ENCODE measurements around the gene ZNF718. TPM values are rescaled to one million over a fixed set of nuclear protein-coding genes. Genes with fewer than 3 reads are reported as not detected.

ZNF718 gene
- total RNA-seq, 2 experiments from 2014 or later, result 7.4 to 7.5 TPM

DNA sequence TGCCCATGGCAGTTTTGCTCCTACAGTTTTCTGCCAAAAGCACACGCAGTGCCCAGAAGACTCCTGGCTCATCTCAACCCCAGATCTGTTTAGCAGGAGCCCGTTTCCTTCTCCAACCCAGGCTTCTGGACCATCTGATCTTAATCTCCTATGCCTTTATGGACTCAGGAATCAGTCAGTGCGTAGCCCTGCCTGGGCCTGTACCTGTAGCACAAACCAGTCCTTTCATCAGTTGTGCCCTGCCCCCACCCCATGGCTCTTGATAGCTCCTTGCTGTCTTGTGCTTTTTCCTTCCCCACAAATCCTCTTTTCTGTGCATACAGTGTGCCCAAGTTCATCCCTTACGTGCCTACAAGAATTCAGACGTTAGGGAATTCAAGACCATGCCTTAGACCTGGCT, 1.5 kb downstream of the ZNF718 start:
- H3K27me3 Mint-ChIP-seq, result no peaks in the 10 kb centered on the region
- peak; percentile 25 for DNase-seq
- TF ChIP-seq, protein P1, sequence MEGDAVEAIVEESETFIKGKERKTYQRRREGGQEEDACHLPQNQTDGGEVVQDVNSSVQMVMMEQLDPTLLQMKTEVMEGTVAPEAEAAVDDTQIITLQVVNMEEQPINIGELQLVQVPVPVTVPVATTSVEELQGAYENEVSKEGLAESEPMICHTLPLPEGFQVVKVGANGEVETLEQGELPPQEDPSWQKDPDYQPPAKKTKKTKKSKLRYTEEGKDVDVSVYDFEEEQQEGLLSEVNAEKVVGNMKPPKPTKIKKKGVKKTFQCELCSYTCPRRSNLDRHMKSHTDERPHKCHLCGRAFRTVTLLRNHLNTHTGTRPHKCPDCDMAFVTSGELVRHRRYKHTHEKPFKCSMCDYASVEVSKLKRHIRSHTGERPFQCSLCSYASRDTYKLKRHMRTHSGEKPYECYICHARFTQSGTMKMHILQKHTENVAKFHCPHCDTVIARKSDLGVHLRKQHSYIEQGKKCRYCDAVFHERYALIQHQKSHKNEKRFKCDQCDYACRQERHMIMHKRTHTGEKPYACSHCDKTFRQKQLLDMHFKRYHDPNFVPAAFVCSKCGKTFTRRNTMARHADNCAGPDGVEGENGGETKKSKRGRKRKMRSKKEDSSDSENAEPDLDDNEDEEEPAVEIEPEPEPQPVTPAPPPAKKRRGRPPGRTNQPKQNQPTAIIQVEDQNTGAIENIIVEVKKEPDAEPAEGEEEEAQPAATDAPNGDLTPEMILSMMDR (IDR thresholded peaks at IDR 0.05), result no peak
- ChIA-PET CTCF (no interaction called here), POLR2A (interaction anchor here (1.9 to 2.7 kb wide), 2 partner anchors 7 to 16 kb away, joined by 6 to 11 read pairs; no protein-coding TSS in a partner anchor)
- H3K4me1 Mint-ChIP-seq (ENCODE audit: low read depth), result peaks cover 22% of the 10 kb centered on the region
- peaks cover 73% of the 10 kb centered on the region for H3K36me3 Mint-ChIP-seq (ENCODE audit: low read depth)
- H3K27ac Mint-ChIP-seq, result peak overlapping the region; percentile 100
- no peak for ATAC-seq
- H3K9me3 Mint-ChIP-seq, result peaks cover 24% of the 10 kb centered on the region
- intact Hi-C loops (cut with micrococcal nuclease), result no loop called here
- H3K4me3 Mint-ChIP-seq, result peak overlapping the region; percentile 95

DNA sequence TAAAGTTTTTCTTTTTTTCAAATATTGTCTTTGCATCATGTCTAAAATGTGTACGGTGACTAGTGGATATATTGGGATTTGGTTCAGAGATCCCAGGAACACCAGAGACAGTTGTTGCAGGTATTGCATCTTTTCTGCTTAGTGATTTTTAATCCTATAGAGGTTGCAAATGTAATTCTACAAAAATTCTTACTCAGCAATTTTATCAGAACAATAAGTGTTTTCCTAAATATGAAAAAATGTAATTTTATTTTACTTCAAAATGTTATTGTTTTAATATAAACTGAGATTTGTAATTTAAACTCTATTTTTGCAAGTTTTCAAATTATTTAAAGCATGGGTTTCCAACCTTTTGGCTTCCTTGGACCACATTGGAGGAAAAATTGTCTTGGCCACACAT, 8.2 kb downstream of the ZNF718 start:
- Mint-ChIP-seq H3K27ac (no peak overlapping the region), H3K27me3 (no peaks in the 10 kb centered on the region), H3K9me3 (peaks cover 23% of the 10 kb centered on the region), H3K4me1 (ENCODE audit: low read depth) (peaks cover 10% of the 10 kb centered on the region), H3K36me3 (ENCODE audit: low read depth) (peaks cover 74% of the 10 kb centered on the region), H3K4me3 (no peak overlapping the region)
- CTCF ChIA-PET, result no interaction called here
- TF ChIP-seq, protein P1 (IDR thresholded peaks at IDR 0.05), result no peak
- POLR2A ChIA-PET, result no interaction called here
- ATAC-seq, result no peak
- no peak for DNase-seq
- intact Hi-C loops (cut with micrococcal nuclease), result no loop called here

DNA sequence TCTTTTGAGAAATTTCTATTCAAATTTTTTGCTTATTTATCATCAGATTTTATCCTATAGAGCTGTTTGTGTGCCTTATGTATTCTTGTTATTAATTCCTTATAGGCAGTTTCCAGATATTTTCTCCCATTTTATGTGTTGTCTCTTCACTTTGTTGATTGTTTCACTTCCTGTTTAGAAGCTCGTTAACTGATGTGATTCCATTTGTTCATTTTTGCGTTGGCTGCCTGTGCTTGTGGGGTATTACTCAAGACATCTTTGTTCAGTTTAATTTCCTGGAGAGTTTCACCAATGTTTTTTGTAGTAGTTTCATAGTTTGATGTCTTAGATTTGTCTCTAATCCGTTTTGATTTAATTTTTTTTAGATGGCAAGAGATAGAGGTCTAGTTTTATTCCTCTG, 14.6 kb downstream of the ZNF718 start:
- intact Hi-C loops (cut with micrococcal nuclease), result no loop called here
- CTCF ChIA-PET, result interaction anchor here (1.1 kb wide), 1 partner anchor 104 kb away, joined by 4 read pairs; no protein-coding TSS in a partner anchor
- TF ChIP-seq, protein P1 (IDR thresholded peaks at IDR 0.05), result no peak

GRCh38 chr4:139691-140090, 15.4 kb downstream of the ZNF718 start:
- no peak for DNase-seq
- Mint-ChIP-seq H3K4me3 (no peak overlapping the region), H3K27ac (no peak overlapping the region), H3K4me1 (ENCODE audit: low read depth) (peaks cover 18% of the 10 kb centered on the region), H3K27me3 (no peaks in the 10 kb centered on the region), H3K9me3 (peaks cover 63% of the 10 kb centered on the region), H3K36me3 (ENCODE audit: low read depth) (peaks cover 95% of the 10 kb centered on the region)
- no peak for ATAC-seq
- POLR2A ChIA-PET, result no interaction called here
- TF ChIP-seq, protein P1 (IDR thresholded peaks at IDR 0.05), result no peak
- CTCF ChIA-PET, result interaction anchor here (0.7 kb wide), 1 partner anchor 279 kb away, joined by 5 read pairs; no protein-coding TSS in a partner anchor
- intact Hi-C loops (cut with micrococcal nuclease), result no loop called here

More for the DNA sequence above, 14.6 kb downstream of the ZNF718 start:
- DNase-seq (no peak), ATAC-seq (no peak)
- no peak overlapping the region for H3K27ac Mint-ChIP-seq
- peaks cover 18% of the 10 kb centered on the region for H3K4me1 Mint-ChIP-seq (ENCODE audit: low read depth)
- no peaks in the 10 kb centered on the region for H3K27me3 Mint-ChIP-seq
- POLR2A ChIA-PET, result no interaction called here
- H3K36me3 Mint-ChIP-seq (ENCODE audit: low read depth), result peaks cover 93% of the 10 kb centered on the region
- no peak overlapping the region for H3K4me3 Mint-ChIP-seq
- peaks cover 58% of the 10 kb centered on the region for H3K9me3 Mint-ChIP-seq

DNA sequence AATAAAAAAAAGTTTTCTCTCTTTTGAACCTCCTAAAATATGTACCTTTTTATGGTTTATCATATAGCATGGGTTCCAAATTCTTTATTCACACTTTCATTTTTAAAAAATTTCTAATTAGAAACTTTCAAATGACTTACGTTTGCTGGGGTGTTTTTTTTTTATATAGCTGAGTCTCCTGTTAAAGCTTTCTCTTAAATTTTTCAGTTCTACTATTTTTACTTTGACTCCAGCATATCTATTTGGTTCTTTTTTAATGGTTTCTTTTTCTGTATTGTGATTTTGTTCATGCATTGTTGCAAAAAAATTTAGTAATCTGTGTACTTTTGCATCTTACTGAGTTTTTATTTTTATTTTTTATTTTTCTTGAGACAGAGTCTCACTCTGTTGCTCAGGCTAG, 22.3 kb downstream of the ZNF718 start:
- CTCF ChIA-PET, result no interaction called here
- TF ChIP-seq, protein P1 (IDR thresholded peaks at IDR 0.05), result no peak
- intact Hi-C loops (cut with micrococcal nuclease), result no loop called here

More for the DNA sequence above, 22.3 kb downstream of the ZNF718 start:
- no peak overlapping the region for H3K4me3 Mint-ChIP-seq
- H3K36me3 Mint-ChIP-seq (ENCODE audit: low read depth), result peaks cover 80% of the 10 kb centered on the region
- no peaks in the 10 kb centered on the region for H3K4me1 Mint-ChIP-seq (ENCODE audit: low read depth)
- H3K9me3 Mint-ChIP-seq, result peaks cover 43% of the 10 kb centered on the region
- DNase-seq (no peak), ATAC-seq (no peak)
- POLR2A ChIA-PET, result no interaction called here
- H3K27me3 Mint-ChIP-seq, result no peaks in the 10 kb centered on the region
- H3K27ac Mint-ChIP-seq, result no peak overlapping the region
